Right lobe of liver (tissue), 6 donors: ENCODE results near the gene FILIP1. TPM values are rescaled to one million over a fixed set of nuclear protein-coding genes. Genes with fewer than 3 reads are reported as not detected.

Experiments
- ATAC-seq, 4 donors: fragments of 200-7000 bp; cut with Tn5 transposase; one replicate each; pipeline ENCODE4 v1.9.1; 2020; ENCODE audit warnings: mild to moderate bottlenecking in 4 of 4, moderate library complexity in 4 of 4
- DNase-seq, 3 donors: peaks; one replicate each; pipeline ENCODE4 v3.0.0-alpha.2; 2020
- H3K27ac ChIP-seq, 3 donors: fragments of 200-600 bp; one replicate each; pipeline ENCODE4 v1.8.0; 2022
- H3K27me3 ChIP-seq, 2 donors: fragments of 200-600 bp; one replicate each; pipeline ENCODE4 v1.8.0; 2022
- H3K36me3 ChIP-seq, 4 donors: fragments of 200-600 bp; sonication (generic) in 1 of 4; one replicate each; pipeline versions ENCODE4 v1.5.1 to v1.8.0; 2017 to 2022; ENCODE audit warnings: control low read depth in 1 of 4
- H3K4me1 ChIP-seq, 4 donors: fragments of 200-600 bp; sonication (generic) in 1 of 4; one replicate each; pipeline versions ENCODE4 v1.5.1 to v1.8.0; 2017 to 2022; ENCODE audit warnings: control low read depth in 1 of 4
- H3K4me3 ChIP-seq, 3 donors: fragments of 200-600 bp; one replicate each; pipeline ENCODE4 v1.8.0; 2022
- H3K9me3 ChIP-seq, 4 donors: fragments of 200-600 bp; sonication (generic) in 1 of 4; one replicate each; pipeline versions ENCODE4 v1.5.1 to v1.8.0; 2017 to 2022; ENCODE audit warnings: control low read depth in 1 of 4
- CTCF ChIP-seq, 4 donors: fragments of 200-600 bp in 3 of 4; fragments of 450-650 bp in 1 of 4; IDR thresholded peaks; one replicate each; pipeline versions ENCODE4 v1.5.1 to v1.8.0; 2016 to 2022; ENCODE audit warnings: antibody characterized with exemption in 4 of 4, mild to moderate bottlenecking in 2 of 4
- POLR2A ChIP-seq: fragments of 450-650 bp; IDR thresholded peaks from one replicate; pipeline ENCODE4 v1.6.1; 2017; ENCODE audit warnings: antibody characterized with exemption, mild to moderate bottlenecking
- whole genome bisulfite sequencing: methylation state at CpG from one replicate; pipeline ENCODE4 v1.1.6; 2018; ENCODE audit warnings: low coverage, low lambda C conversion rate; ENCODE audit not compliant: insufficient coverage; ENCODE audit errors: missing lambda C conversion rate; 5-methylcytosine and 5-hydroxymethylcytosine counted together
- intact Hi-C, 2 donors: fragments of 100-400 bp; cut with DNase I; formaldehyde crosslinking; loops; one replicate each; pipeline versions ENCODE4 v1.11.2 to v1.14.1; 2022
- total RNA-seq, 6 experiments: library from RNA; depleted of rRNA in 2 of 6; stranded (reverse); fragments of >200 nt in 2 of 6; fragmentation: NEBNext Ultra II Directional in 3 of 6; extraction: Animal tissue kit (Norgen Biotek cat#: 25700) in 3 of 6; gene quantifications; one replicate each; pipeline versions ENCODE4 v1.1.0 to v1.2.4, GENCODE V29; 2016 to 2023
- donor health status: DM: no; HTN: yes; CAD: no.
- donor health status: DM: no; HTN: no; CAD: no.
- donor health status: DM: no; HTN: no; CAD: no.
- donor health status: DM: no; HTN: yes; CAD: no.
- donor health status: DM: no; HTN: yes; CAD: no.

FILIP1 gene
- total RNA-seq, 6 experiments from 2014 or later: 0.95 to 2.2 (median 1.6) TPM

GRCh38 chr6:75317503-75318206 is 175.9 kb downstream of the FILIP1 start:
- no peaks in the 10 kb centered on the region for H3K9me3 ChIP-seq
- DNase-seq: no peak
- intact Hi-C loops: no loop called here
- H3K4me3 ChIP-seq: no peak overlapping the region
- ATAC-seq: peak; percentile 22 to 68 (median 52)
- H3K36me3 ChIP-seq: no peaks in the 10 kb centered on the region
- H3K27ac ChIP-seq: peak overlapping the region in 2 of 3 donors; percentile 35 to 39
- 38% methylated on average over 4 of the region's 4 CpGs for WGBS
- H3K4me1 ChIP-seq: no peaks in the 10 kb centered on the region
- TF ChIP-seq CTCF (IDR thresholded peaks at IDR 0.05) (no peak), POLR2A (no peak)
- no peaks in the 10 kb centered on the region for H3K27me3 ChIP-seq

- DNase-seq (no peak), ATAC-seq (no peak)
- TF ChIP-seq CTCF (IDR thresholded peaks at IDR 0.05) (no peak), POLR2A (no peak)
- Histone ChIP-seq H3K27me3 (no peaks in the 10 kb centered on the region), H3K27ac (no peak overlapping the region), H3K4me3 (no peak overlapping the region), H3K36me3 (no peaks in the 10 kb centered on the region), H3K4me1 (no peaks in the 10 kb centered on the region), H3K9me3 (no peaks in the 10 kb centered on the region)
- intact Hi-C loops: no loop called here
These were observed 177.6 kb downstream of the FILIP1 start for GRCh38 chr6:75315978-75316377.

GRCh38 chr6:75308250-75308988 is 185.2 kb downstream of the FILIP1 start:
- no peak overlapping the region for H3K27ac ChIP-seq
- TF ChIP-seq CTCF (IDR thresholded peaks at IDR 0.05) (no peak), POLR2A (no peak)
- H3K27me3 ChIP-seq: no peaks in the 10 kb centered on the region
- intact Hi-C loops: no loop called here
- WGBS: 61% methylated on average over 9 of the region's 11 CpGs
- H3K36me3 ChIP-seq: no peaks in the 10 kb centered on the region
- no peaks in the 10 kb centered on the region for H3K4me1 ChIP-seq
- no peak overlapping the region for H3K4me3 ChIP-seq
- ATAC-seq (no peak), DNase-seq (no peak)
- no peaks in the 10 kb centered on the region for H3K9me3 ChIP-seq

- no peaks in the 10 kb centered on the region for H3K4me1 ChIP-seq
- TF ChIP-seq CTCF (IDR thresholded peaks at IDR 0.05) (no peak), POLR2A (no peak)
- H3K9me3 ChIP-seq: no peaks in the 10 kb centered on the region
- no peak for ATAC-seq
- DNase-seq: no peak
- no peaks in the 10 kb centered on the region for H3K27me3 ChIP-seq
- H3K4me3 ChIP-seq: no peak overlapping the region
- WGBS: 41% methylated on average over 2 of the region's 2 CpGs
- intact Hi-C loops: no loop called here
- H3K27ac ChIP-seq: no peak overlapping the region
- no peaks in the 10 kb centered on the region for H3K36me3 ChIP-seq
These were observed 186.1 kb downstream of the FILIP1 start for GRCh38 chr6:75307364-75308004.
